Astrocyte (in vitro differentiated cells and primary cell): ENCODE measurements around the gene COL6A1. TPM values are rescaled to one million over a fixed set of nuclear protein-coding genes. Genes with fewer than 3 reads are reported as not detected.

Experiments used
- DNase-seq: peaks from one replicate; pipeline ENCODE4 v3.0.0-alpha.2; 2010; ENCODE audit warnings: low read depth
- FAIRE-seq: peaks from 2 replicates; lab custom pipeline; 2011; peaks lifted over from hg19 to GRCh38; lab: Jason Lieb, UNC
- H2AFZ ChIP-seq: 2 replicates; pipeline ENCODE4 v1.6.0; 2012; ENCODE audit warnings: low read depth, low read length, inconsistent platforms
- H3K27ac ChIP-seq: 2 replicates; pipeline ENCODE4 v1.5.1; 2011; ENCODE audit warnings: low read depth, low read length, inconsistent platforms
- H3K27me3 ChIP-seq: 2 replicates; pipeline ENCODE4 v1.6.0; 2011; ENCODE audit warnings: low read length, inconsistent platforms; ENCODE audit not compliant: insufficient read depth
- H3K36me3 ChIP-seq: 2 replicates; pipeline ENCODE4 v1.5.1; 2011; ENCODE audit warnings: low read length, inconsistent platforms; ENCODE audit not compliant: insufficient read depth
- H3K4me1 ChIP-seq: 2 replicates; pipeline ENCODE4 v1.5.1; 2011; ENCODE audit warnings: low read length, inconsistent platforms; ENCODE audit not compliant: insufficient read depth
- H3K4me2 ChIP-seq: 2 replicates; pipeline ENCODE4 v1.6.0; 2012; ENCODE audit warnings: low read length, inconsistent platforms
- H3K4me3 ChIP-seq: 2 replicates; pipeline ENCODE4 v1.5.1; 2011; ENCODE audit warnings: low read depth, mild to moderate bottlenecking, low read length, inconsistent platforms; ENCODE audit not compliant: insufficient read depth
- H3K79me2 ChIP-seq: 2 replicates; pipeline ENCODE4 v1.6.0; 2012; ENCODE audit warnings: mild to moderate bottlenecking, low read length, inconsistent platforms; ENCODE audit not compliant: insufficient read depth
- H3K9ac ChIP-seq: 2 replicates; pipeline ENCODE4 v1.6.0; 2012; ENCODE audit warnings: mild to moderate bottlenecking, low read length, inconsistent platforms
- H3K9me3 ChIP-seq: 2 replicates; pipeline ENCODE4 v1.5.1; 2012; ENCODE audit warnings: low read depth, mild to moderate bottlenecking, low read length, inconsistent platforms; ENCODE audit not compliant: insufficient read depth
- H4K20me1 ChIP-seq: 2 replicates; pipeline ENCODE4 v1.6.0; 2012; ENCODE audit warnings: low read length, inconsistent platforms; ENCODE audit not compliant: insufficient read depth
- H3K27ac Mint-ChIP-seq: one replicate; pipeline ENCODE4 v1.8.0; 2021; ENCODE audit warnings: mild to moderate bottlenecking, mixed read lengths; ENCODE audit not compliant: unreplicated experiment
- H3K27me3 Mint-ChIP-seq: one replicate; pipeline ENCODE4 v1.8.0; 2021; ENCODE audit warnings: low read depth, mixed read lengths; ENCODE audit not compliant: unreplicated experiment
- H3K36me3 Mint-ChIP-seq: one replicate; pipeline ENCODE4 v1.8.0; 2021; ENCODE audit warnings: low read depth, mixed read lengths; ENCODE audit not compliant: unreplicated experiment
- H3K4me1 Mint-ChIP-seq: one replicate; pipeline ENCODE4 v1.8.0; 2021; ENCODE audit warnings: low read depth, mixed read lengths; ENCODE audit not compliant: unreplicated experiment
- H3K4me3 Mint-ChIP-seq: one replicate; pipeline ENCODE4 v1.8.0; 2021; ENCODE audit warnings: mild to moderate bottlenecking, moderate library complexity, mixed read lengths; ENCODE audit not compliant: unreplicated experiment
- H3K9me3 Mint-ChIP-seq: one replicate; pipeline ENCODE4 v1.8.0; 2021; ENCODE audit warnings: mild to moderate bottlenecking, mixed read lengths; ENCODE audit not compliant: unreplicated experiment
- CTCF ChIP-seq: IDR thresholded peaks from 2 replicates; pipeline ENCODE4 v1.5.1; 2011; ENCODE audit warnings: low read depth, mild to moderate bottlenecking, inconsistent platforms, low read length, moderate library complexity; ENCODE audit not compliant: insufficient read depth
- EZH2 ChIP-seq: IDR thresholded peaks from 2 replicates; pipeline ENCODE4 v1.6.1; 2012; ENCODE audit warnings: mild to moderate bottlenecking, low read length, inconsistent platforms; ENCODE audit not compliant: insufficient read depth
- total RNA-seq: library from RNA; stranded (reverse); gene quantifications from 2 replicates; pipeline ENCODE4 v1.2.1, GENCODE V29; 2021

The COL6A1 gene
- total RNA-seq, 1 donor from 2014 or later, result 131 TPM

- Histone ChIP-seq H3K27ac (no peak overlapping the region), H4K20me1 (no peaks in the 10 kb centered on the region), H2AFZ (no peak overlapping the region), H3K4me2 (no peak overlapping the region), H3K79me2 (no peaks in the 10 kb centered on the region), H3K9me3 (peaks cover 18% of the 10 kb centered on the region), H3K4me1 (no peaks in the 10 kb centered on the region), H3K36me3 (no peaks in the 10 kb centered on the region), H3K27me3 (no peaks in the 10 kb centered on the region), H3K9ac (no peak overlapping the region), H3K4me3 (no peak overlapping the region)
- Mint-ChIP-seq H3K4me1 (no peaks in the 10 kb centered on the region), H3K4me3 (no peak overlapping the region), H3K27ac (no peak overlapping the region), H3K27me3 (peaks cover 59% of the 10 kb centered on the region), H3K36me3 (no peaks in the 10 kb centered on the region), H3K9me3 (peaks cover 3% of the 10 kb centered on the region)
- FAIRE-seq, result no peak
- no peak for DNase-seq
- no peak for TF ChIP-seq CTCF
- no peak for TF ChIP-seq EZH2
These were observed 43.7 kb upstream of the COL6A1 start for GRCh38 chr21:45937721-45938452.

- Histone ChIP-seq H3K27me3 (no peaks in the 10 kb centered on the region), H3K4me2 (no peak overlapping the region), H2AFZ (no peak overlapping the region), H3K79me2 (no peaks in the 10 kb centered on the region), H4K20me1 (no peaks in the 10 kb centered on the region), H3K36me3 (no peaks in the 10 kb centered on the region), H3K9me3 (peaks cover 18% of the 10 kb centered on the region), H3K9ac (no peak overlapping the region), H3K27ac (no peak overlapping the region), H3K4me1 (no peaks in the 10 kb centered on the region), H3K4me3 (no peak overlapping the region)
- FAIRE-seq (no peak), DNase-seq (no peak)
- Mint-ChIP-seq H3K9me3 (no peaks in the 10 kb centered on the region), H3K27ac (no peak overlapping the region), H3K4me1 (no peaks in the 10 kb centered on the region), H3K4me3 (no peak overlapping the region), H3K36me3 (no peaks in the 10 kb centered on the region), H3K27me3 (peaks cover 56% of the 10 kb centered on the region)
- TF ChIP-seq CTCF, result no peak
- no peak for TF ChIP-seq EZH2
These were observed 43.2 kb upstream of the COL6A1 start for GRCh38 chr21:45938453-45938755.

GRCh38 chr21:45938811-45939520 is 42.6 kb upstream of the COL6A1 start:
- Mint-ChIP-seq H3K4me3 (no peak overlapping the region), H3K4me1 (no peaks in the 10 kb centered on the region), H3K9me3 (no peaks in the 10 kb centered on the region), H3K27ac (no peak overlapping the region), H3K36me3 (no peaks in the 10 kb centered on the region), H3K27me3 (peaks cover 54% of the 10 kb centered on the region)
- no peaks in the 10 kb centered on the region for H3K4me1 ChIP-seq
- H3K4me3 ChIP-seq, result no peak overlapping the region
- no peak overlapping the region for H2AFZ ChIP-seq
- TF ChIP-seq EZH2 (no peak), CTCF (no peak)
- no peaks in the 10 kb centered on the region for H3K27me3 ChIP-seq
- peaks cover 18% of the 10 kb centered on the region for H3K9me3 ChIP-seq
- no peaks in the 10 kb centered on the region for H4K20me1 ChIP-seq
- no peak overlapping the region for H3K4me2 ChIP-seq
- H3K27ac ChIP-seq, result no peak overlapping the region
- DNase-seq, result no peak
- no peak for FAIRE-seq
- no peaks in the 10 kb centered on the region for H3K36me3 ChIP-seq
- no peak overlapping the region for H3K9ac ChIP-seq
- no peaks in the 10 kb centered on the region for H3K79me2 ChIP-seq
